GM12892 (cell line): ENCODE measurements around the gene SNHG17.

ENCODE experiments used
- POLR2A ChIP-seq: IDR thresholded peaks from 2 replicates; pipeline ENCODE4 v1.6.1; 2011; ENCODE audit warnings: low read depth, low read length, control low read depth
- POLR2AphosphoS5 ChIP-seq: IDR thresholded peaks from 2 replicates; pipeline ENCODE4 v1.6.1; 2011; ENCODE audit warnings: low read depth, low read length, control low read depth

DNA sequence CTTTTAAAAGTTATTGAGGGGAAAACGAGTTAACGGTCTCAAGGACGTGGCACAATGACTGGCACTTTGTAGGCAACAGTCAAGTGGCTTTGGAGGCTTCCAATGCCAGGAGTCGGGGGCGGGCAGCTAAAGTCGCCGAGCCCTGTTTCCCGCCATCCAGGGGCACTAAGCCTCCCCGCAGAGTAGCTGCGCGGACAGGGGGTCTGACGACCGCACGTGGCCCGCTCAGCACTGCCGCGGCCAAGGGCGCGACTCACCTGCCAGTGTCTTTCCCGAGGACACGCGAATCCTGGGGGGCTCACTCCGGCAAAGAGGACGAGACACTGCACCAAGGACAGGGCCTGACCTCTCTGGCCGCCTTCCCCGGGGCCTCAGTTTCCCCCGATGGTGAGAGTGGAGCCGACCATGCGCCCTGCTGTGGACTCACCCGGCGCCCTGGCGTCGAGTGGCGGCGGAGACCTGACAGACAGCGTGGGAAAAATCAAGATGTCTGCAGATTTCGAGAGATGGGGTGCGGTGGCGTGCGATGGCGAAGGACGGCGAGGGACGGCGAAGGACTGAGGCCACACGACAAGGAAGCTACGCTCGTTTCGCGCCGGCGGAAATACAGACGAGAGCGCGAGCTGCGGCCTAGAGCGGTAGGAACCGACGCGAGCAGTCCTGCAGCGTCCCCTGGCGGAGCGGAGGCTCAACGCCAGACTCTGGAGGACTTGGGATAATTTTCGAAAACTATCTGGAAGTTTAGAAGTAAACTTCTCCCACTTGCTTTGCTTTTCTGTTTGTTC, at the start of gene SNHG17:
- TF ChIP-seq POLR2A (peak; percentile 99), POLR2AphosphoS5 (peak; percentile 99)
